ENCODE results near the gene VWA3A. TPM values are rescaled to one million over a fixed set of nuclear protein-coding genes. Genes with fewer than 3 reads are reported as not detected.
A peak's percentile ranks its signal among the peaks of the same experiment; 100 is the strongest.

VWA3A gene
- total and polyA plus RNA-seq, 8 donors: 0.30 to 0.37 TPM; not detected in 6

- DNase-seq: peak; percentile 78 to 94
- intact Hi-C loops (cut with DNase I; ENCODE audit: low total_unique reads): loop anchor here (5.0 to 10.0 kb wide), 2 partner anchors 192 to 584 kb away; no protein-coding TSS in a partner anchor
- H3K36me3 ChIP-seq: no peaks in the 10 kb centered on the region
- H3K9me3 ChIP-seq: no peaks in the 10 kb centered on the region
- WGBS, 5 donors: 16 to 34% (median 27%) methylated on average over 6 to 8 of the region's 8 CpGs
- peak; percentile 11 to 80 (median 27) for TF ChIP-seq POLR2AphosphoS5 (IDR thresholded peaks at IDR 0.05)
- no peak for TF ChIP-seq EP300 (IDR thresholded peaks at IDR 0.05)
- TF ChIP-seq POLR2A (IDR thresholded peaks at IDR 0.05): no peak
- TF ChIP-seq CTCF (IDR thresholded peaks at IDR 0.05): peak in 5 of 7 experiments; percentile 75 to 86 (median 83)
- H3K27ac ChIP-seq: peak overlapping the region; percentile 95 to 98 (median 98)
- peak overlapping the region in 1 of 4 donors; percentile 78 for H3K4me3 ChIP-seq
- no peaks in the 10 kb centered on the region for H3K27me3 ChIP-seq
- peaks cover 35 to 46% (median 40%) of the 10 kb centered on the region in 4 donors for H3K4me1 ChIP-seq
These were observed 96.5 kb downstream of the VWA3A start for GRCh38 chr16:22188595-22189442.

DNA sequence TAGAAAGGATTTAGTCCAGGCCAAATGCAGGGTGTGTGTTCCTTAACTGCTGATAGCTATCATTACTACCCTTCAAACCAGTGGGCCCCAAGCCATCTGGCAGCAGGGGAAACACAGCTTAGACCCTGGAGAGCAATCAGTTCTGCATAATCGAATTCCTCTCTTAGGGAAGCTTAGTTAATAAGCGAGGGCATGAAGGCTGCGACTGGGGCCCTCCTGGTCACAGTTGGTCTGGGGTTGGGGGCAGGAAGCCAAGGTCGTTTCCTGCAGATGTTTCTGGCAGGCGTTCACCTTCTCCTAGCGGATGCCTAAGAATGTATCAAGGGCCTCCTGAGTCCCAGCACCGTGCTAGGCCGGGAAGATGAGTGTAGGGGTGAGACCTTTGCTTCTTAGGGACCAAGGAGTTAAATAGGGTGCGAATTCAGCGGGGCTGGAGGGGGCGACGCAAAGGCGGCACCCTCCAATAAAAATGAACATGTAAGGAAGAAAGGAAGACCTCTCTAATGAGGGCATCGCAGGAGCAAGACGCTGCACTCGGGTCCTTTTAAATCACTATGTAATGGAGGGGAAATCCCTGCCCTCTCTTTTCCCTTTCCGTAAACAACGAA is 97.2 kb downstream of the VWA3A start:
- TF ChIP-seq EP300 (IDR thresholded peaks at IDR 0.05) (no peak), POLR2AphosphoS5 (IDR thresholded peaks at IDR 0.05) (no peak), POLR2A (IDR thresholded peaks at IDR 0.05) (no peak), CTCF (IDR thresholded peaks at IDR 0.05) (no peak)
- WGBS, 5 donors: 1 to 2% (median 2%) methylated on average over 18 of the region's 18 CpGs
- peak overlapping the region; percentile 95 to 98 (median 98) for H3K27ac ChIP-seq
- H3K4me1 ChIP-seq: peaks cover 35 to 47% (median 40%) of the 10 kb centered on the region in 4 donors
- peak; percentile 40 to 76 for DNase-seq
- no peaks in the 10 kb centered on the region for H3K27me3 ChIP-seq
- peak overlapping the region; percentile 71 to 80 (median 76) for H3K4me3 ChIP-seq
- H3K9me3 ChIP-seq: no peaks in the 10 kb centered on the region
- no peaks in the 10 kb centered on the region for H3K36me3 ChIP-seq
- intact Hi-C loops (cut with DNase I; ENCODE audit: low total_unique reads): loop anchor here (5.0 to 10.0 kb wide), 2 partner anchors 192 to 585 kb away; no protein-coding TSS in a partner anchor

DNA sequence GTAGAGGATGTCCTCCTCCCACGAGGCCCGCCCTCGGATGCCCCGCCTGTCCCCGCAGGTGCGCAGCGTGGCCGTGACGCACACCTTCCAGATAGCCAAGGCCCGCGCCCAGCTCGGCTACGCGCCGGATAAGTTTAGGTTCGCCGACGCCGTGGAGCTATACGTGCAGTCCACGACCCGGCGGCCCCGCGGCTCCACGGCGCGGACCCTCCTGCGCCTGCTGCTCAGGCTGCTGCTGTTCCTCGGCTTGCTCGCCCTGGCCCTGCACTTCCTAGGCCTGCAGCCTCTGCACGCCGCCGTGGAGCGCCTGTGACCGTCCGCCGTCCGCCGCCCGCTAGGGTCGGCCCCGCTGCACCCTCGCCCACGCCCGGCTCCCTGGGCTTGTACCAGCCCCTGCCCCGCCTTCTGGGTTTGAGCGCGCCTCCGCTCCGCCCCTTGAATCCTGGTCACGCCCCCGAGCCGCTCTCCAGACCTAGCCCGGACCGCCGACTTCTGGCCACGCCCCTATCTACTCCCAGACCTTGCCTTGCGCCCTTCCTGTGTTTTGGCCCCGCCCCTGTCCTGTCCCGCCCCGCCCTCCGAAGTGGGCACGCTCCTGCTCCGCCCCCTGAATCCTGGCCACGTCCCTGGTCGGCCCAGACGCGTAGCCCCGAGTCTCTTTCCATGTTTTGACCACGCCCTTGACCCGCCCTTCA is 97.9 kb downstream of the VWA3A start:
- DNase-seq: peak; percentile 88 to 100
- Histone ChIP-seq H3K36me3 (no peaks in the 10 kb centered on the region), H3K9me3 (no peaks in the 10 kb centered on the region), H3K27ac (peak overlapping the region; percentile 95 to 98 (median 98)), H3K27me3 (no peaks in the 10 kb centered on the region), H3K4me3 (peak overlapping the region; percentile 71 to 80 (median 76)), H3K4me1 (peaks cover 35 to 53% (median 42%) of the 10 kb centered on the region in 4 donors)
- TF ChIP-seq POLR2A (IDR thresholded peaks at IDR 0.05) (peak in 1 of 4 donors; percentile 31), POLR2AphosphoS5 (IDR thresholded peaks at IDR 0.05) (peak; percentile 34 to 74 (median 72)), CTCF (IDR thresholded peaks at IDR 0.05) (no peak), EP300 (IDR thresholded peaks at IDR 0.05) (no peak)
- intact Hi-C loops (cut with DNase I; ENCODE audit: low total_unique reads): no loop called here
- 0 to 1% (median 0%) methylated on average over 32 to 72 of the region's 72 CpGs for WGBS, 5 donors

Data from stomach (tissue), 9 donors.